RWPE1 (cell line): ENCODE measurements around the gene DLX4.

ENCODE experiments used
- CTCF ChIA-PET: fragments of 350-600 bp; sonication (Branson Sonifier 250); formaldehyde crosslinking; extraction: SDS; loops from one replicate; lab custom pipeline; 2021; lab: Yijun Ruan, JAX
- POLR2A ChIA-PET: fragments of 400-600 bp; formaldehyde crosslinking; extraction: SDS; loops from one replicate; lab custom pipeline; 2020; ENCODE audit warnings: antibody characterized with exemption; ENCODE audit not compliant: low non-redundant PET; lab: Yijun Ruan, JAX
- DNase-seq: peaks from one replicate; pipeline ENCODE4 v3.0.0; 2012; ENCODE audit warnings: low spot score
- H3K27ac ChIP-seq: fragments of 450-650 bp; 2 replicates; pipeline ENCODE4 v1.5.1; 2017
- TF ChIP-seq, protein P1 (sequence below): fragments of 450-650 bp; conservative IDR thresholded peaks from 2 replicates; pipeline ENCODE4 v1.5.1; 2017; ENCODE audit warnings: low read depth, mild to moderate bottlenecking

The DLX4 gene

DNA sequence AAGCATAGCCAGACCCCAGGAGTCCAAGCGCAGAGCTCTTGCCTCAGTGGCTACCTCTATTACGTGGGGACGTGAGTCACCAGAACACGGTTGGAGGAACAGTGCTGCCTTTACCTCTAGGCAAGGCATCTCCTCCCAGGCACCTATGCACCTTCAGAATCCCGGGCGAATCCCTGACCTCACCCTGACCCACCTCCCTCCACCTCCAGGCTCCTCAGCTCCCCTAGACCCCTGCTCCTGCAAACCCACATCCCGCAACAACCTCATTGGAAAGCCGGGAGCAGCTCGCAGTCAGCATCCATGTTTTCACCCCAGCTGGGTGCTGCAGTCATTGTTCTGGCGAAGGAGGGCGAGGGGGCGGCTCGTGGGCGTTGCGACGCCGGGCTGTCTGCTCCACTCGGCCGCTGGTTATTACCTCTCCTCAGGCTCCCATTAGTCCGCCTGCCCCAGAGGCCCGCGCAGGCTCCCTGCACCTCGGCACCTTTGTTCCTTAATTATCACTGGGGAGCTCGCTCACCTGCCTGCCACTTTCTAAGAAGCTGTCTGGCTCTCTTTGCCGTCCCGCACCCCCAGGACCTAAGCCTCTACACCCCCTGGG, 24.6 kb upstream of the DLX4 start:
- H3K27ac ChIP-seq: no peak overlapping the region
- CTCF ChIA-PET: interaction anchor here (0.6 to 1.3 kb wide), 4 partner anchors 9 to 52 kb away, joined by 3 to 4 read pairs (median 3); no protein-coding TSS in a partner anchor
- POLR2A ChIA-PET: no interaction called here
- DNase-seq: no peak
- TF ChIP-seq, protein P1, sequence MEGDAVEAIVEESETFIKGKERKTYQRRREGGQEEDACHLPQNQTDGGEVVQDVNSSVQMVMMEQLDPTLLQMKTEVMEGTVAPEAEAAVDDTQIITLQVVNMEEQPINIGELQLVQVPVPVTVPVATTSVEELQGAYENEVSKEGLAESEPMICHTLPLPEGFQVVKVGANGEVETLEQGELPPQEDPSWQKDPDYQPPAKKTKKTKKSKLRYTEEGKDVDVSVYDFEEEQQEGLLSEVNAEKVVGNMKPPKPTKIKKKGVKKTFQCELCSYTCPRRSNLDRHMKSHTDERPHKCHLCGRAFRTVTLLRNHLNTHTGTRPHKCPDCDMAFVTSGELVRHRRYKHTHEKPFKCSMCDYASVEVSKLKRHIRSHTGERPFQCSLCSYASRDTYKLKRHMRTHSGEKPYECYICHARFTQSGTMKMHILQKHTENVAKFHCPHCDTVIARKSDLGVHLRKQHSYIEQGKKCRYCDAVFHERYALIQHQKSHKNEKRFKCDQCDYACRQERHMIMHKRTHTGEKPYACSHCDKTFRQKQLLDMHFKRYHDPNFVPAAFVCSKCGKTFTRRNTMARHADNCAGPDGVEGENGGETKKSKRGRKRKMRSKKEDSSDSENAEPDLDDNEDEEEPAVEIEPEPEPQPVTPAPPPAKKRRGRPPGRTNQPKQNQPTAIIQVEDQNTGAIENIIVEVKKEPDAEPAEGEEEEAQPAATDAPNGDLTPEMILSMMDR: no peak

DNA sequence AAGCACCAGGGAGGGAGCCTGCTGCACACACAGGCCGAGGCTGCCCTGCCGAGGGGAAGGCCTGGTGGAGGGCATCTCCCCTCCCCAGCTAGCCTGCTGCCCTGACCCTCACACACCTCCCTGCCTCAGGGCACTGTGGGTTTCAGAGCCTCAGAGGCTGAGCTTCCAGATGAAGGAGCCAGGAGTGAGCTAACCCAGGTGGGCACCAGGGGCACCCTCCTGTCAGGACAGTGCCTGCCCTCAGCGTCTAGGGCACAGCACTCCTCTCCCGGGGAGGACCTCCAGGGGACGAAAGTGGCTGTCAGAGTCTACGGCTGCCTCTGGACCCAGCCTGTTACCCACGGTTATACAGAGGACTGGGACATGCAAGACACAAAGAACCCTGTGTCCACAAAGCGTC, 22.8 kb upstream of the DLX4 start:
- no peak overlapping the region for H3K27ac ChIP-seq
- ChIA-PET POLR2A (no interaction called here), CTCF (interaction anchor here (0.8 kb wide), 1 partner anchor 10 kb away, joined by 3 read pairs; no protein-coding TSS in a partner anchor)
- TF ChIP-seq, protein P1: no peak
- no peak for DNase-seq

DNA sequence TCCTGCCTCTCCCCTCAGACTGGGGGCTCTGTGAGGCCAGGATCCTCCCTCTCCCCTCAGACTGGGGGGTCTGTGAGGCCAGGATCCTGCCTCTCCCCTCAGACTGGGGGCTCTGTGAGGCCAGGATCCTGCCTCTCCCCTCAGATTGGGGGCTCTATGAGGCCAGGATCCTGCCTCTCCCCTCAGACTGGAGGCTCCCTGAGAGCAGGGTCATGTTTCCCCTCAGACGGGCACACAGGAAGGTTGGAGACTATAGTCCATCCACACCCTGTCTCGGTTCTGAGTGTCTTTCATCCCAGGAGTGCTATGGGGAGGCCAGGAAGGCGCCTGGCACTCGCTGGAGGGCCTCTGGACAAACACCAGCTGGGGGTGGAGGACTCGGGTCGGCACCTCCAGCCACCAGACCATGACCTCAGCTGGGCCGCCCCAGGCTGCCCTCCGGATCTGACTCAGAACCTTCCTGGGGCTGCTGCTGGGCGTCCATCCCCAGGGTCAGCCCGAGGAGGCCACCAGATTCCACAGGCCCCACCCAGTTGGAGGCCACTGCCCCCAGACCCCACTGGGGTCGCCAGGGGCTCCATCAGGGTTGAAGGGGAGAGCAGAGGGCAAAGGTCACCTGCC, 21.9 kb upstream of the DLX4 start:
- POLR2A ChIA-PET: no interaction called here
- TF ChIP-seq, protein P1: no peak
- no peak overlapping the region for H3K27ac ChIP-seq
- CTCF ChIA-PET: interaction anchor here (0.6 kb wide), 1 partner anchor 37 kb away, joined by 4 read pairs; no protein-coding TSS in a partner anchor
- no peak for DNase-seq

DNA sequence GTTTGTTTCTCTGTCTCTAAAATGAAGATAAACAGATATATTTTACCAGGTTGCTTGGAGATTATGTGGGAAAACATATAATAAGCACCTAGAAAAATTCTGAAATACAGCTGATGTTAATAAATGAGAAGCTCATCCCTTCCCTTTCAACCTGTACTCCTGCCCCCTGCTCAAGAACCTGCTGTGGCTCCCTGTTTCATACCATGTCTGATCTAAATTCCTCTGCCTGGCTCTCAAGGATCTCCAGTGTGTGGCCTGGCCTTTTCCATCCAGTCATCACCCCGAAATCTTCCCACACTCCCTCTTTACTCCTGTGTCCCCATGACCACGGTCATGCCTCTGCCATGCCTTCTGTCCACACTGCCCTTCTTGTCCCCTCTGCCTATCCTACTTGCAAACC, 19.4 kb upstream of the DLX4 start:
- no peak for DNase-seq
- no peak overlapping the region for H3K27ac ChIP-seq
- ChIA-PET POLR2A (no interaction called here), CTCF (interaction anchor here (1.1 kb wide), 1 partner anchor 47 kb away, joined by 3 read pairs; no protein-coding TSS in a partner anchor)
- TF ChIP-seq, protein P1: no peak

DNA sequence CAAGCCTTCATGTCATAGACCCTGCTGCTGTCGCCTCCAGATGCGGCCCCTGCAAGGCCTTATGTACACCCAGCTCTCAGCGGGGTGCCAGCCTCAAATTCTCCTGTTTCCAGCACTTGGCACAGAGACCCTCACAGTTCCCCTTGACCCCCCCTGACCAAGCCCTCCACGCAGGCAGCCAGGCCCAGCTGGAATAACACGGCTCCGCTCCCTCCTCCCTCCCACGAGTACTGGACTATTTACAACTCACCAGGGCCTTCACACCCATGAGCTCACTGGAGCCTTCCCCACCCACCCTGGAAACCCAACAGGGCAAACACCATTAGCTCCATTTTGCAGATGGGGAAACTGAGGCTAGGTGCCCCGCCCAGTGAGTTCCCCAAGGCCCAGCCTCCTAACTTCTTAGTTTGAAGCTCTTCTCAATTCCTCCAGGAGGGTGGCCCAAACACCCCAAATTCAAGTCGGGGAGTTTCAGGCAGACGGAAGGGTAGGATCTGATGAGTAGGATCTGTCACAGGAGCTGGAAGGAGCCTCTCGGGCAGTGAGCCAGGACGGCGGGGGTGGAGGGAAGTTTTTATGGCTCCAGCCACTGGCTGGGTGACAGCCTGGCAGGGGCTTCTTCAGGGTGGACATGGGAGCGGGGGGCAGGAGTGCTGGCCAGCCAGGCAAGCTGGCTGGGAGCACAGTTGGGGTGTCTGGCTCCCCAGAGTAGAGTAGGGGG, 17.5 kb upstream of the DLX4 start:
- TF ChIP-seq, protein P1: no peak
- no peak for DNase-seq
- H3K27ac ChIP-seq: no peak overlapping the region
- ChIA-PET POLR2A (no interaction called here), CTCF (interaction anchor here (0.6 to 4.3 kb wide), 14 partner anchors 10 to 1264 kb away, joined by 3 to 58 read pairs (median 6); partner anchors contain the start of gene DLX3)

DNA sequence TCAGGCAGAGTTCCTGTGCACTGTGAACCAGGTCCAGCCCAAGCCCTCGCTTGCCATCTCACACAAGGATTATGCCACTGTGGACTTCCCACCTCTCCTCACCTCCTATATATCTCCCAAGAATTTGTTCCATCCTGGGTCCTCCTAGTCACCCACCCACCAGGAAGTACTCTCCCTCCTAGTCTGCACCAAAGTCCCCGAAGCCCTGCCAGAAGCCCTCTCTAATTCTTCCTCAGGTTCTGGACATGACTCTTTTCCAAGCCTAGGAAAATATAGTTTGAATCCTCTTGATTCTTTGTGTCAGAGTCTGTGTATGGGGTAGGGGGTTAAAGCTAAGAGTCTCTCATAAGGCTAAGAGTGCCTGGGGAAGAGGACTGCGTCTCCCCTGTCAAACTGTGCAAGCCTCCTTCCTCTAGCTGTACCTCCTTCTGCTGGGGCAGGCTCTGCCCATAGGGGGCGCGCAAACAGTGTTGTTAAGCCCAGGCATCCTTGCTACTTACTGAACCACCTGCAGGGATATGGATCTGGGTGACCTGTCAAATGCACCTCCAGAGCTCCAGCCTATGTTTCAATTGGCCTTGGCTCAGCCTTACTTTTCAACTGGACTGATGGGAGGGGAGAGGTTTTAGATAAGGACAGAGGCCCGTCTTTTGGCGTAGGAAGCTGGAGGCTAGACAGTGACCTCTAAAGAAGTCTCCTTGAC, 16.6 kb upstream of the DLX4 start:
- CTCF ChIA-PET: interaction anchor here (0.5 to 4.3 kb wide), 31 partner anchors 8 to 812 kb away, joined by 3 to 58 read pairs (median 4); partner anchors contain the start of gene DLX3
- no peak overlapping the region for H3K27ac ChIP-seq
- POLR2A ChIA-PET: interaction anchor here (0.8 kb wide), 1 partner anchor 42 kb away, joined by 4 read pairs; the partner anchor contains the start of gene DLX3
- TF ChIP-seq, protein P1: peak; percentile 97
- DNase-seq: peak; percentile 84
